IMR-90 (cell line): ENCODE data around the gene GAD2. TPM values are rescaled to one million over a fixed set of nuclear protein-coding genes. Genes with fewer than 3 reads are reported as not detected.

Experiments used
- ATAC-seq: fragments of 200-7000 bp; cut with Tn5 transposase; 2 replicates; pipeline ENCODE4 v1.9.1; 2020; ENCODE audit warnings: low read depth, mild to moderate bottlenecking, moderate library complexity
- BruUV-seq: library from RNA; stranded (reverse); fragments of 400-500 nt; replicated peaks from 2 replicates; lab custom pipeline; 2021; lab: Mats Ljungman, UMichigan
- CTCF ChIA-PET: fragments of 300-600 bp; formaldehyde crosslinking; extraction: SDS; loops from one replicate; lab custom pipeline; 2021; ENCODE audit warnings: antibody characterized with exemption; lab: Yijun Ruan, JAX
- POLR2A ChIA-PET: fragments of 300-600 bp; sonication (Branson Sonifier 250); formaldehyde crosslinking; loops from one replicate; lab custom pipeline; 2022; ENCODE audit warnings: antibody characterized with exemption; ENCODE audit not compliant: unreplicated experiment; lab: Charles Lee
- DNase-seq: peaks from one replicate; pipeline ENCODE4 v3.0.0; 2013
- H2AFZ ChIP-seq: replicated peaks from 2 replicates; pipeline ENCODE3; 2013; ENCODE audit warnings: low read length, mild to moderate bottlenecking; ENCODE audit not compliant: poor library complexity
- H2AK5ac ChIP-seq: 2 replicates; pipeline ENCODE4 v1.6.1; 2013; ENCODE audit warnings: low read depth, low read length, inconsistent platforms
- H2AK9ac ChIP-seq: replicated peaks from 2 replicates; pipeline ENCODE3; 2013; ENCODE audit warnings: mild to moderate bottlenecking, low read depth, low read length, moderate library complexity; ENCODE audit not compliant: poor library complexity
- H2BK120ac ChIP-seq: 2 replicates; pipeline ENCODE4 v1.6.1; 2013; ENCODE audit warnings: low read depth, low read length, inconsistent platforms
- H2BK15ac ChIP-seq: 3 replicates; pipeline ENCODE4 v1.6.1; 2013; ENCODE audit warnings: low read depth, low read length, inconsistent platforms
- H2BK20ac ChIP-seq: 2 replicates; pipeline ENCODE4 v1.6.1; 2013; ENCODE audit warnings: low read depth, mild to moderate bottlenecking, inconsistent platforms, low read length, moderate library complexity
- H2BK5ac ChIP-seq: 2 replicates; pipeline ENCODE4 v1.6.1; 2013; ENCODE audit warnings: mild to moderate bottlenecking, low read depth, low read length, inconsistent platforms; ENCODE audit not compliant: poor library complexity, severe bottlenecking
- H3K14ac ChIP-seq: replicated peaks from 2 replicates; pipeline ENCODE4 v1.6.1; 2013; ENCODE audit warnings: low read depth, low read length, inconsistent platforms
- H3K18ac ChIP-seq: 2 replicates; pipeline ENCODE4 v1.6.1; 2013; ENCODE audit warnings: low read depth, low read length, control low read depth
- H3K23ac ChIP-seq: 2 replicates; pipeline ENCODE4 v1.6.1; 2013; ENCODE audit warnings: low read depth, low read length, inconsistent platforms
- H3K27ac ChIP-seq: 2 replicates; pipeline ENCODE4 v1.5.1; 2013; ENCODE audit warnings: mild to moderate bottlenecking, control low read depth, low read length; ENCODE audit not compliant: insufficient read depth
- H3K27me3 ChIP-seq: 2 replicates; pipeline ENCODE4 v1.6.1; 2013; ENCODE audit warnings: low read length; ENCODE audit not compliant: control insufficient read depth, insufficient read depth
- H3K36me3 ChIP-seq: 2 replicates; pipeline ENCODE4 v1.6.1; 2013; ENCODE audit warnings: low read length, mixed read lengths; ENCODE audit not compliant: control insufficient read depth, insufficient read depth
- H3K4ac ChIP-seq: 2 replicates; pipeline ENCODE4 v1.6.1; 2013; ENCODE audit warnings: low read depth, low read length, inconsistent platforms
- H3K4me1 ChIP-seq: 2 replicates; pipeline ENCODE4 v1.6.1; 2013; ENCODE audit warnings: low read length, mixed read lengths; ENCODE audit not compliant: control insufficient read depth, insufficient read depth
- H3K4me2 ChIP-seq: 2 replicates; pipeline ENCODE4 v1.6.1; 2013; ENCODE audit warnings: low read depth, mild to moderate bottlenecking, control low read depth, low read length, moderate library complexity
- H3K4me3 ChIP-seq: 2 replicates; pipeline ENCODE4 v1.5.1; 2013; ENCODE audit warnings: low read depth, mild to moderate bottlenecking, control low read depth, low read length, moderate library complexity; ENCODE audit not compliant: insufficient read depth
- H3K56ac ChIP-seq: 2 replicates; pipeline ENCODE4 v1.6.1; 2013; ENCODE audit warnings: low read length, inconsistent platforms; ENCODE audit not compliant: insufficient read depth; ENCODE audit errors: extremely low read depth
- H3K79me1 ChIP-seq, 2 experiments: 2 replicates each; pipeline ENCODE4 v1.6.1; 2013; ENCODE audit warnings: low read length in 2 of 2, inconsistent platforms in 1 of 2, low read depth in 1 of 2
- H3K9ac ChIP-seq: 2 replicates; pipeline ENCODE4 v1.6.1; 2013; ENCODE audit warnings: low read depth, low read length, control low read depth
- H3K9me1 ChIP-seq: 2 replicates; pipeline ENCODE4 v1.6.1; 2013; ENCODE audit warnings: low read length, inconsistent platforms; ENCODE audit not compliant: insufficient read depth
- H3K9me3 ChIP-seq: 2 replicates; pipeline ENCODE4 v1.6.1; 2013; ENCODE audit warnings: low read length; ENCODE audit not compliant: control insufficient read depth, insufficient read depth
- H4K20me1 ChIP-seq: 2 replicates; pipeline ENCODE4 v1.6.1; 2013; ENCODE audit warnings: low read length, inconsistent platforms; ENCODE audit not compliant: insufficient read depth
- H4K5ac ChIP-seq: 2 replicates; pipeline ENCODE4 v1.6.1; 2013; ENCODE audit warnings: mild to moderate bottlenecking, low read depth, low read length, control low read depth
- H4K8ac ChIP-seq, 2 experiments: 2 replicates each; pipeline ENCODE4 v1.6.1; 2013; ENCODE audit warnings: low read depth in 2 of 2, low read length in 2 of 2, control low read depth in 1 of 2, inconsistent platforms in 1 of 2
- H4K91ac ChIP-seq: 2 replicates; pipeline ENCODE4 v1.6.1; 2013; ENCODE audit warnings: low read depth, low read length, inconsistent platforms; ENCODE audit not compliant: insufficient read depth
- ELK1 ChIP-seq: fragments of 150-350 bp; IDR thresholded peaks from 2 replicates; pipeline ENCODE4 v1.6.1; 2016; ENCODE audit warnings: low read depth, mild to moderate bottlenecking, low read length, moderate library complexity, borderline replicate concordance
- MAFK ChIP-seq: IDR thresholded peaks from 2 replicates; pipeline ENCODE4 v1.6.1; 2012; ENCODE audit warnings: low read depth, low read length, improper control_type of control experiment
- MAZ ChIP-seq: IDR thresholded peaks from 2 replicates; pipeline ENCODE4 v1.6.1; 2012; ENCODE audit warnings: low read depth, mild to moderate bottlenecking, low read length, improper control_type of control experiment, moderate library complexity, borderline replicate concordance
- NFE2L2 ChIP-seq: fragments of 150-350 bp; IDR thresholded peaks from 2 replicates; pipeline ENCODE4 v1.6.1; 2016; ENCODE audit warnings: low read depth, mild to moderate bottlenecking, low read length
- RCOR1 ChIP-seq: IDR thresholded peaks from 2 replicates; pipeline ENCODE4 v1.6.1; 2012; ENCODE audit warnings: mild to moderate bottlenecking, low read length, improper control_type of control experiment; ENCODE audit not compliant: insufficient replicate concordance
- RFX5 ChIP-seq: IDR thresholded peaks from 2 replicates; pipeline ENCODE4 v1.8.0; 2012; ENCODE audit warnings: low read depth, mild to moderate bottlenecking, low read length, moderate library complexity
- dilution Hi-C: fragments of 300-500 bp; cut with HindIII; formaldehyde crosslinking; loops from one replicate; pipeline ENCODE4 v1.14.3; 2018; ENCODE audit warnings: low sequenced_read_pairs; ENCODE audit not compliant: unreplicated experiment
- in situ Hi-C: fragments of 300-500 bp; cut with MboI; formaldehyde crosslinking; loops from 3 replicates; pipeline ENCODE4 v1.14.3; 2019; ENCODE audit warnings: low sequenced_read_pairs, inconsistent platforms, mixed read lengths
- intact Hi-C: fragments of 100-400 bp; cut with micrococcal nuclease; formaldehyde crosslinking; loops from 2 replicates; pipeline ENCODE4 v1.10.0; 2022
- polyA plus RNA-seq, 3 experiments: library from polyadenylated mRNA; depleted of rRNA; stranded (reverse); fragments of >200 nt; gene quantifications; 2 replicates each; pipeline ENCODE4 v1.2.3, GENCODE V29; 2012; ENCODE audit warnings: low replicate concordance in 1 of 3
- total RNA-seq: library from RNA; depleted of rRNA; stranded (reverse); fragments of >200 nt; gene quantifications from 2 replicates; pipeline ENCODE4 v1.2.3, GENCODE V29; 2012
- TF ChIP-seq, protein P1 (sequence below): conservative IDR thresholded peaks from 2 replicates; pipeline ENCODE4 v1.5.1; 2012; ENCODE audit warnings: mild to moderate bottlenecking, low read depth, low read length, improper control_type of control experiment

The GAD2 gene
- total and polyA plus RNA-seq, 2 of the 4 experiments (the other 2 are of a cell fraction): not detected

GRCh38 chr10:26341701-26342100, 125.1 kb downstream of the GAD2 start:
- no peak overlapping the region for H3K4ac ChIP-seq
- H2BK5ac ChIP-seq: no peak overlapping the region
- intact Hi-C loops (no loop called here), in situ Hi-C loops (no loop called here), dilution Hi-C loops (no loop called here)
- no peak overlapping the region for H4K5ac ChIP-seq
- no TSS peak for BruUV-seq
- H3K4me2 ChIP-seq: no peak overlapping the region
- no peak overlapping the region for H3K56ac ChIP-seq
- no peak overlapping the region for H2AK5ac ChIP-seq
- no peaks in the 10 kb centered on the region for H3K9me1 ChIP-seq
- CTCF ChIA-PET: no interaction called here
- no peak overlapping the region for H4K91ac ChIP-seq
- POLR2A ChIA-PET: no interaction called here
- H3K9me3 ChIP-seq: peaks cover 10% of the 10 kb centered on the region
- H2BK20ac ChIP-seq: no peak overlapping the region
- H3K36me3 ChIP-seq: no peaks in the 10 kb centered on the region
- no peak overlapping the region for H3K14ac ChIP-seq
- ATAC-seq (no peak), DNase-seq (no peak)
- no peak overlapping the region for H3K18ac ChIP-seq
- TF ChIP-seq MAZ (no peak), RFX5 (no peak), NFE2L2 (no peak), ELK1 (no peak), MAFK (no peak), RCOR1 (no peak)
- TF ChIP-seq, protein P1, sequence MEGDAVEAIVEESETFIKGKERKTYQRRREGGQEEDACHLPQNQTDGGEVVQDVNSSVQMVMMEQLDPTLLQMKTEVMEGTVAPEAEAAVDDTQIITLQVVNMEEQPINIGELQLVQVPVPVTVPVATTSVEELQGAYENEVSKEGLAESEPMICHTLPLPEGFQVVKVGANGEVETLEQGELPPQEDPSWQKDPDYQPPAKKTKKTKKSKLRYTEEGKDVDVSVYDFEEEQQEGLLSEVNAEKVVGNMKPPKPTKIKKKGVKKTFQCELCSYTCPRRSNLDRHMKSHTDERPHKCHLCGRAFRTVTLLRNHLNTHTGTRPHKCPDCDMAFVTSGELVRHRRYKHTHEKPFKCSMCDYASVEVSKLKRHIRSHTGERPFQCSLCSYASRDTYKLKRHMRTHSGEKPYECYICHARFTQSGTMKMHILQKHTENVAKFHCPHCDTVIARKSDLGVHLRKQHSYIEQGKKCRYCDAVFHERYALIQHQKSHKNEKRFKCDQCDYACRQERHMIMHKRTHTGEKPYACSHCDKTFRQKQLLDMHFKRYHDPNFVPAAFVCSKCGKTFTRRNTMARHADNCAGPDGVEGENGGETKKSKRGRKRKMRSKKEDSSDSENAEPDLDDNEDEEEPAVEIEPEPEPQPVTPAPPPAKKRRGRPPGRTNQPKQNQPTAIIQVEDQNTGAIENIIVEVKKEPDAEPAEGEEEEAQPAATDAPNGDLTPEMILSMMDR: no peak
- no peak overlapping the region for H4K8ac ChIP-seq
- H3K79me1 ChIP-seq: no peaks in the 10 kb centered on the region
- no peak overlapping the region for H2BK15ac ChIP-seq
- no peak overlapping the region for H2AK9ac ChIP-seq
- no peak overlapping the region for H3K9ac ChIP-seq
- H2AFZ ChIP-seq: no peak overlapping the region
- H2BK120ac ChIP-seq: no peak overlapping the region
- H3K23ac ChIP-seq: no peak overlapping the region
- no peak overlapping the region for H3K4me3 ChIP-seq
- H4K20me1 ChIP-seq: no peaks in the 10 kb centered on the region
- H3K27me3 ChIP-seq: no peaks in the 10 kb centered on the region
- H3K4me1 ChIP-seq: no peaks in the 10 kb centered on the region
- H3K27ac ChIP-seq: no peak overlapping the region
